HepG2 (cell line): Measurements from ENCODE around the gene CDC42BPG. TPM values are rescaled to one million over a fixed set of nuclear protein-coding genes. Genes with fewer than 3 reads are reported as not detected.

Source experiments
- ESRRA ChIP-seq: sonication (generic); formaldehyde crosslinking; IDR thresholded peaks from 2 replicates; pipeline ENCODE4 v1.5.1; 2020; ENCODE audit warnings: mild to moderate bottlenecking, low read depth, missing genetic modification reagents
- HMG20B ChIP-seq: conservative IDR thresholded peaks from 2 replicates; pipeline ENCODE4 v1.6.1; 2016; ENCODE audit warnings: missing genetic modification reagents, missing compliant biosample characterization
- HNF4G ChIP-seq, 2 experiments: sonication (generic) in 1 of 2; formaldehyde crosslinking in 1 of 2; IDR thresholded peaks; 2 replicates each; pipeline versions ENCODE4 v1.4.0 to v1.6.1; 2011 to 2020; ENCODE audit warnings: borderline replicate concordance in 2 of 2, low read depth in 2 of 2, mild to moderate bottlenecking in 2 of 2, low read length in 1 of 2, missing genetic modification reagents in 1 of 2, moderate library complexity in 1 of 2
- HOXD1 ChIP-seq: sonication (generic); formaldehyde crosslinking; IDR thresholded peaks from 2 replicates; pipeline ENCODE4 v1.5.0; 2020; ENCODE audit warnings: missing genetic modification reagents
- JUN ChIP-seq: sonication (generic); formaldehyde crosslinking; IDR thresholded peaks from 2 replicates; pipeline ENCODE4 v1.4.0; 2020; ENCODE audit warnings: mild to moderate bottlenecking, missing genetic modification reagents
- KDM6A ChIP-seq: IDR thresholded peaks from 2 replicates; pipeline ENCODE4 v1.6.1; 2016; ENCODE audit warnings: low read depth
- RFX5 ChIP-seq: IDR thresholded peaks from 2 replicates; pipeline ENCODE4 v1.6.1; 2011; ENCODE audit warnings: low read depth, low read length, improper control_type of control experiment
- SPEN ChIP-seq: sonication (generic); formaldehyde crosslinking; IDR thresholded peaks from 2 replicates; pipeline ENCODE4 v1.5.1; 2020; ENCODE audit warnings: low read depth, mild to moderate bottlenecking, missing genetic modification reagents
- ZBTB7A ChIP-seq: sonication (generic); formaldehyde crosslinking; IDR thresholded peaks from 2 replicates; pipeline ENCODE4 v1.8.0; 2022; ENCODE audit warnings: mild to moderate bottlenecking, missing genetic modification reagents
- ZNF512B ChIP-seq: sonication (generic); formaldehyde crosslinking; IDR thresholded peaks from 2 replicates; pipeline ENCODE4 v1.5.1; 2020; ENCODE audit warnings: missing genetic modification reagents, mild to moderate bottlenecking, borderline replicate concordance
- ZNF646 ChIP-seq: sonication (generic); formaldehyde crosslinking; IDR thresholded peaks from 2 replicates; pipeline ENCODE4 v1.9.0; 2021; ENCODE audit warnings: mild to moderate bottlenecking, missing genetic modification reagents
- ZNF724P ChIP-seq: sonication (generic); formaldehyde crosslinking; IDR thresholded peaks from 2 replicates; pipeline ENCODE4 v1.8.0; 2022; ENCODE audit warnings: missing genetic modification reagents, borderline replicate concordance
- polyA plus RNA-seq, 8 experiments: library from polyadenylated mRNA; depleted of rRNA in 3 of 8; stranded (reverse) in 7 of 8; unstranded in 1 of 8; fragments of >200 nt; fragmentation: Illumina TruSeq in 4 of 8; extraction: Trizol in 4 of 8; gene quantifications; 2 replicates each; pipeline versions ENCODE4 v1.2.1 to v1.2.3, GENCODE V29; 2011 to 2016; ENCODE audit warnings: low read depth in 4 of 8, missing spikeins in 1 of 8, mixed read lengths in 1 of 8; ENCODE audit not compliant: insufficient read depth in 1 of 8
- total RNA-seq, 5 experiments: library from RNA; depleted of rRNA; stranded (reverse); fragments of >200 nt; fragmentation: Illumina TruSeq; extraction: Trizol; gene quantifications; 2 replicates each; pipeline ENCODE4 v1.2.3, GENCODE V29; 2016; ENCODE audit warnings: low read depth in 1 of 5

CDC42BPG gene
- total and polyA plus RNA-seq, 2 of the 13 experiments (the other 11 are each of a cell fraction or from before 2014, with no cell fraction given) = 0.55 to 1.4 TPM

GRCh38 chr11:64888729-64889511 lies 44.5 kb upstream of the CDC42BPG start (continued):
- TF ChIP-seq ZNF646 (CRISPR knock-in tag) (no peak), ZNF512B (CRISPR knock-in tag) (no peak), HNF4G (IDR thresholded peaks at IDR 0.05; ENCODE audit: borderline replicate concordance, low read depth, low read length) (peak; percentile 45; the same call in 1 of the 2 replicates), HNF4G (CRISPR knock-in tag; IDR thresholded peaks at IDR 0.05; ENCODE audit: borderline replicate concordance, low read depth) (no peak; the same call in 1 of the 2 replicates), ZNF724P (CRISPR knock-in tag) (0 out of 2 replicates have a peak, but pooled peaks have one; percentile 70), ZBTB7A (CRISPR knock-in tag) (no peak), ESRRA (CRISPR knock-in tag) (no peak), RFX5 (no peak), HMG20B (no peak), SPEN (no peak), HOXD1 (CRISPR knock-in tag) (no peak), KDM6A (CRISPR knock-in tag) (no peak), JUN (CRISPR knock-in tag) (peak; percentile 40; the same call in 1 of the 2 replicates)
